Measurements from ENCODE around the gene TRIM3.

TRIM3 gene

GRCh38 chr11:6488342-6488741, 14.6 kb upstream of the TRIM3 start:
- DNase-seq (ENCODE audit: low read depth in 2 of 2): no peak
- no peak overlapping the region for H3K4me3 ChIP-seq (replicated peaks in 1 of 2; ENCODE audit: low read depth in 2 of 2, low read length in 2 of 2)
- TF ChIP-seq CTCF (IDR thresholded peaks at IDR 0.05; ENCODE audit: low read depth, low read length): no peak

DNA sequence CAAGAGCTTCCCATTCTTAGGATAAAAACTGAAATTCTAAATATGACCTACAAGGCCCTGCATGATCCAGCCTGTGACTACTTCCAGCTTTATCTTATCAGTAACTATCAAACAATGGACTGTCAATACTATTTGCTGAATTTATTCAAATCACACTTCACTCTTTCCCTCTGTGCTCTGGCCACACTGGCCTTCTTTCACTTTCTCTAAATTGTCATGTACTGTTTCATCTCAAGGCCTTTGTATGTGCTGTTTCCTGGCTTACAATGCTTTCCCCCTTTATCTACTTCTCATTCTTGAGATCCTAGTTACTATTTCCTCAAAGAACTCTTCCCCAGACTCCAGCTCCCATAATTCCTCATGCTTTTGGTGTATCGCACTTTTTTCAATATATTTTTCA, 13.2 kb upstream of the TRIM3 start:
- DNase-seq (ENCODE audit: low read depth in 2 of 2): no peak
- no peak overlapping the region for H3K4me3 ChIP-seq (replicated peaks in 1 of 2; ENCODE audit: low read depth in 2 of 2, low read length in 2 of 2)
- TF ChIP-seq CTCF (IDR thresholded peaks at IDR 0.05; ENCODE audit: low read depth, low read length): no peak

DNA sequence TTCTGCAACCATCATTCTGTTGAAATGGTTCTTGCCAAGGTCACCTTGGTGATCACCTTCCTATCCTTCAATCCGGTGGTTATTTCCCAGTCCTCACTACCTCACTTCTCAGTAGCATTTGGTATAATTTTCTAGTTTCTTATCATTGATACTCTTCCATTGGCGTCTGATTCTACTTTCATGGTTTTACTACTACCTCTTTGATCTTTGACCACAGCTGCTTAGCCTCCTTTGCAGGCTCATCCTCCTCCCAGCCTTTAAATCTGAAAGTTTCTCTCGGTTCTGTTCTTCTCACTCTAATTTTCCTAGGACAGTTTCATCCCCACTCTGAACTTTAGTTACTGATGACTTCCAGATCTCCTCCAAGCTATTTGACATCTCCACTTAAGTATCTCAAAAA, 12.5 kb upstream of the TRIM3 start:
- no peak for TF ChIP-seq CTCF (IDR thresholded peaks at IDR 0.05; ENCODE audit: low read depth, low read length)
- no peak overlapping the region for H3K4me3 ChIP-seq (replicated peaks in 1 of 2; ENCODE audit: low read depth in 2 of 2, low read length in 2 of 2)
- no peak for DNase-seq (ENCODE audit: low read depth in 2 of 2)

- DNase-seq (ENCODE audit: low read depth in 2 of 2): no peak
- no peak for TF ChIP-seq CTCF (IDR thresholded peaks at IDR 0.05; ENCODE audit: low read depth, low read length)
- no peak overlapping the region for H3K4me3 ChIP-seq (replicated peaks in 1 of 2; ENCODE audit: low read depth in 2 of 2, low read length in 2 of 2)
Measured at GRCh38 chr11:6485661-6486060, 11.9 kb upstream of the TRIM3 start.

GRCh38 chr11:6483015-6483414, 9.3 kb upstream of the TRIM3 start:
- no peak overlapping the region for H3K4me3 ChIP-seq (replicated peaks in 1 of 2; ENCODE audit: low read depth in 2 of 2, low read length in 2 of 2)
- no peak for DNase-seq (ENCODE audit: low read depth in 2 of 2)
- no peak for TF ChIP-seq CTCF (IDR thresholded peaks at IDR 0.05; ENCODE audit: low read depth, low read length)

DNA sequence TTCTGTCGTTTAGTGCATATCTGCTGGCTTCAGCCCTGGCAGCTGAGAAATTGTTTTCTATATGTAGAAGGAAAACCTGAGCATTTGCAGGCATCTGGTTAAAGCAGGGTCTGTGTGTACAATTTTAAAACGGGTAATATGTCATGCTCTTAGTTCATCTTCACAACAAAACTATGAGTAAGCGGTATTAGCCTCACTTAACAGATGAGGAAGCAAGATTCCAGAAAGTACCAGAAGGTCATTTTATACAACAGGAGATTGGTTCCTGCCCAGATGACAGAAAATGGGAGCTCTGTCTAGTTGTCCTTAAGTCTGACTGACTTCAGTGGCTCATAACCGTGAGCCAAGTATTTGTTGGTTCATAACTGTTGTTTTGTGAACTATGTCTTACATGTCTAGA, 8.7 kb upstream of the TRIM3 start:
- no peak for TF ChIP-seq CTCF (IDR thresholded peaks at IDR 0.05; ENCODE audit: low read depth, low read length)
- peak overlapping the region; percentile 69 to 88 for H3K4me3 ChIP-seq (replicated peaks in 1 of 2; ENCODE audit: low read depth in 2 of 2, low read length in 2 of 2)
- no peak for DNase-seq (ENCODE audit: low read depth in 2 of 2)

GRCh38 chr11:6481924-6482275, 8.2 kb upstream of the TRIM3 start:
- H3K4me3 ChIP-seq (replicated peaks in 1 of 2; ENCODE audit: low read depth in 2 of 2, low read length in 2 of 2): peak overlapping the region; percentile 69 to 88
- peak in 1 of 2 donors; percentile 24 for DNase-seq (ENCODE audit: low read depth in 2 of 2)
- TF ChIP-seq CTCF (IDR thresholded peaks at IDR 0.05; ENCODE audit: low read depth, low read length): no peak
